HEK293 (cell line): ENCODE measurements around the gene LIN9.

Experiments used
- CTCF ChIA-PET: fragments of 350-600 bp; formaldehyde crosslinking; extraction: SDS; loops from one replicate; lab custom pipeline; 2021; ENCODE audit warnings: antibody characterized with exemption; lab: Yijun Ruan, JAX
- POLR2A ChIA-PET: fragments of 300-600 bp; formaldehyde crosslinking; extraction: SDS; loops from one replicate; lab custom pipeline; 2020; ENCODE audit warnings: antibody characterized with exemption, inconsistent platforms; lab: Yijun Ruan, JAX
- H3K27ac ChIP-seq: fragments of 200-500 bp; sonication (Bioruptor generic); 2 replicates; pipeline ENCODE4 v1.5.1; 2014; ENCODE audit warnings: low read depth, low read length, control low read depth, inconsistent platforms; ENCODE audit errors: extremely low read depth
- H3K36me3 ChIP-seq, 2 experiments: fragments of 200-500 bp in 1 of 2; sonication (Bioruptor generic) in 1 of 2; 1 replicate in 1 of 2; 2 replicates in 1 of 2; pipeline ENCODE4 v1.5.1; 2014 to 2017; ENCODE audit warnings: inconsistent platforms in 2 of 2, low read length in 2 of 2; ENCODE audit not compliant: control insufficient read depth in 2 of 2, insufficient read depth in 1 of 2
- H3K4me1 ChIP-seq: fragments of 200-500 bp; sonication (Bioruptor generic); 2 replicates; pipeline ENCODE4 v1.5.1; 2014; ENCODE audit warnings: mild to moderate bottlenecking, low read length, inconsistent platforms; ENCODE audit not compliant: control insufficient read depth, insufficient read depth
- H3K4me3 ChIP-seq: 2 replicates; pipeline ENCODE4 v1.5.1; 2011; ENCODE audit warnings: low read depth, mild to moderate bottlenecking, control low read depth, low read length, moderate library complexity
- H3K9me3 ChIP-seq: fragments of 200-500 bp; sonication (Bioruptor generic); 2 replicates; pipeline ENCODE4 v1.5.1; 2014; ENCODE audit warnings: low read depth, low read length, inconsistent platforms; ENCODE audit not compliant: control insufficient read depth, insufficient read depth
- KLF10 ChIP-seq: fragments of 450-650 bp; IDR thresholded peaks from 2 replicates; pipeline ENCODE4 v1.5.1; 2018; ENCODE audit warnings: missing biosample characterization, mild to moderate bottlenecking, missing genetic modification characterization
- KLF8 ChIP-seq: fragments of 450-650 bp; formaldehyde crosslinking; IDR thresholded peaks from 2 replicates; pipeline ENCODE4 v1.5.1; 2016; ENCODE audit warnings: missing biosample characterization, missing genetic modification characterization
- ZBTB48 ChIP-seq: fragments of 450-650 bp; formaldehyde crosslinking; IDR thresholded peaks from 2 replicates; pipeline ENCODE4 v1.5.1; 2016; ENCODE audit warnings: missing biosample characterization, missing genetic modification characterization
- ZBTB7A ChIP-seq: fragments of 450-650 bp; formaldehyde crosslinking; IDR thresholded peaks from 2 replicates; pipeline ENCODE4 v1.5.1; 2016; ENCODE audit warnings: low read depth, missing biosample characterization, missing genetic modification characterization
- ZNF132 ChIP-seq: fragments of 450-650 bp; formaldehyde crosslinking; IDR thresholded peaks from 2 replicates; pipeline ENCODE4 v1.5.1; 2017; ENCODE audit warnings: missing biosample characterization, missing genetic modification characterization, borderline replicate concordance
- ZNF133 ChIP-seq: fragments of 450-650 bp; formaldehyde crosslinking; IDR thresholded peaks from 2 replicates; pipeline ENCODE4 v1.5.1; 2016; ENCODE audit warnings: missing biosample characterization, missing genetic modification characterization
- ZNF202 ChIP-seq: fragments of 450-650 bp; formaldehyde crosslinking; IDR thresholded peaks from 2 replicates; pipeline ENCODE4 v1.5.1; 2016; ENCODE audit warnings: missing biosample characterization, missing genetic modification characterization, borderline replicate concordance
- ZNF335 ChIP-seq: fragments of 450-650 bp; formaldehyde crosslinking; conservative IDR thresholded peaks from 2 replicates; pipeline ENCODE4 v1.5.1; 2016; ENCODE audit warnings: missing biosample characterization, missing genetic modification characterization
- ZNF48 ChIP-seq: fragments of 450-650 bp; formaldehyde crosslinking; IDR thresholded peaks from 2 replicates; pipeline ENCODE4 v1.5.1; 2016; ENCODE audit warnings: missing biosample characterization, missing genetic modification characterization
- ZNF544 ChIP-seq: fragments of 450-650 bp; formaldehyde crosslinking; IDR thresholded peaks from 2 replicates; pipeline ENCODE4 v1.5.0; 2017; ENCODE audit warnings: missing biosample characterization, missing genetic modification characterization
- ZNF600 ChIP-seq: fragments of 450-650 bp; formaldehyde crosslinking; IDR thresholded peaks from 2 replicates; pipeline ENCODE4 v1.5.1; 2016; ENCODE audit warnings: missing biosample characterization, missing genetic modification characterization
- ZNF621 ChIP-seq: fragments of 450-650 bp; formaldehyde crosslinking; IDR thresholded peaks from 2 replicates; pipeline ENCODE4 v1.5.1; 2017; ENCODE audit warnings: missing biosample characterization, missing genetic modification characterization
- ZNF792 ChIP-seq: fragments of 450-650 bp; formaldehyde crosslinking; IDR thresholded peaks from 2 replicates; pipeline ENCODE4 v1.5.1; 2016; ENCODE audit warnings: missing biosample characterization, missing genetic modification characterization
- TF ChIP-seq, protein P1 (sequence below): fragments of 450-650 bp; formaldehyde crosslinking; IDR thresholded peaks from 2 replicates; pipeline ENCODE4 v1.5.1; 2017; ENCODE audit warnings: missing biosample characterization, missing genetic modification characterization
- TF ChIP-seq, protein P2 (sequence below): fragments of 450-650 bp; formaldehyde crosslinking; IDR thresholded peaks from 2 replicates; pipeline ENCODE4 v1.5.1; 2016; ENCODE audit warnings: missing biosample characterization, missing genetic modification characterization
- TF ChIP-seq, protein P3 (sequence below): fragments of 450-650 bp; formaldehyde crosslinking; optimal IDR thresholded peaks from 2 replicates; pipeline ENCODE3; 2016; ENCODE audit warnings: missing biosample characterization, mild to moderate bottlenecking, missing genetic modification characterization
- TF ChIP-seq, protein P4 (sequence below): fragments of 450-650 bp; formaldehyde crosslinking; IDR thresholded peaks from 2 replicates; pipeline ENCODE4 v1.5.1; 2017; ENCODE audit warnings: missing biosample characterization, missing genetic modification characterization
- TF ChIP-seq, protein P5 (sequence below): IDR thresholded peaks from 2 replicates; pipeline ENCODE4 v1.6.1; 2011; ENCODE audit warnings: mild to moderate bottlenecking, low read depth, low read length, borderline replicate concordance

The LIN9 gene

DNA sequence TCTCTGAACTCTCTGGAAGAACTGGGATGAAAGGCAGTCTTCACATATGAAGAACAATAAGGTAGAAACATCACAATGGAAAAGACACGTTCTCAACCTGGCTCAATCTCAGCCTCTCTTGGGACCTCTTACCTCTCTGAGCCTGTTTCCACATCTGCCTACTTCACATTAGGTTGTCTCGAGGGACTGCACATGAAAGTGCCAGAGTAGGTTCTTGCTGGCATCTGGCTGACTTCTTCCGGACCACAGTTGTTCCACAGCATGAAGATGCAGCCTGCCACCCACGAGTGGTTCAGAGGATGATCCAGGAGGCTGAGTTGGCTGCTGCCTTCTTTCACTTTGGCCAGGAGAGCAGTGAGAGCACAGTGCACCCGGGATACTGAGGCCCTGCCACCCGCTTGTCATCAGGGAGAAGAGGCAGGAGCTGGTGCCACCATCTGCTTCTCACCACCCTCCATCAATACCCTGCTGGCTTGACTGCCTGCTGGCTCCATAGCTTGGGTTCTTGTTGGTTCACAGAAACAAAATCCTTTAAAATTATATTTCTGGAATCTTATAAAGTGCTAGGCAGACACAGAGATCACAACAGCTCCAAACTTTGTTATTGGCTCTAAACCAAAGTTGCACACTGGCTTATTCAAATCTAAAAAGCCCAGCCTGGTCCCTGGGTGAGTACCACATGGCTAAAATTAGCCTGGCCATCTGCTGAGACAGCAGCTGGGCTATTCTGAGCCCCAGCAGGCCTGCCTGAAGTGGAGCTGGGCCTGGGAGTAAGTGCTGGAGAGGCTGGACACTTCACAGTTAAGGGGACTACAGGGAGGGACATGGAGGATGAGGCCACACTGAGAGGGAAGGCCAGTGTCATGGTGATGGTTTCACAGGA, 46.9 kb upstream of the LIN9 start:
- no peak overlapping the region for H3K4me3 ChIP-seq
- no peak overlapping the region for H3K27ac ChIP-seq
- H3K4me1 ChIP-seq = no peaks in the 10 kb centered on the region
- H3K36me3 ChIP-seq = peaks cover 18 to 57% of the 10 kb centered on the region in 2 experiments
- POLR2A ChIA-PET = no interaction called here
- CTCF ChIA-PET = interaction anchor here (1.2 kb wide), 1 partner anchor 24 kb away, joined by 3 read pairs; no protein-coding TSS in a partner anchor
- no peaks in the 10 kb centered on the region for H3K9me3 ChIP-seq
- TF ChIP-seq ZNF202 (tag by site-specific recombination) = no peak
- peak; percentile 71 for TF ChIP-seq ZNF600 (tag by site-specific recombination)
- TF ChIP-seq ZBTB48 = no peak
- TF ChIP-seq, protein P1, sequence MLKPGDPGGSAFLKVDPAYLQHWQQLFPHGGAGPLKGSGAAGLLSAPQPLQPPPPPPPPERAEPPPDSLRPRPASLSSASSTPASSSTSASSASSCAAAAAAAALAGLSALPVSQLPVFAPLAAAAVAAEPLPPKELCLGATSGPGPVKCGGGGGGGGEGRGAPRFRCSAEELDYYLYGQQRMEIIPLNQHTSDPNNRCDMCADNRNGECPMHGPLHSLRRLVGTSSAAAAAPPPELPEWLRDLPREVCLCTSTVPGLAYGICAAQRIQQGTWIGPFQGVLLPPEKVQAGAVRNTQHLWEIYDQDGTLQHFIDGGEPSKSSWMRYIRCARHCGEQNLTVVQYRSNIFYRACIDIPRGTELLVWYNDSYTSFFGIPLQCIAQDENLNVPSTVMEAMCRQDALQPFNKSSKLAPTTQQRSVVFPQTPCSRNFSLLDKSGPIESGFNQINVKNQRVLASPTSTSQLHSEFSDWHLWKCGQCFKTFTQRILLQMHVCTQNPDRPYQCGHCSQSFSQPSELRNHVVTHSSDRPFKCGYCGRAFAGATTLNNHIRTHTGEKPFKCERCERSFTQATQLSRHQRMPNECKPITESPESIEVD (tag by site-specific recombination) = no peak
- TF ChIP-seq ZNF621 (tag by site-specific recombination) = no peak

DNA sequence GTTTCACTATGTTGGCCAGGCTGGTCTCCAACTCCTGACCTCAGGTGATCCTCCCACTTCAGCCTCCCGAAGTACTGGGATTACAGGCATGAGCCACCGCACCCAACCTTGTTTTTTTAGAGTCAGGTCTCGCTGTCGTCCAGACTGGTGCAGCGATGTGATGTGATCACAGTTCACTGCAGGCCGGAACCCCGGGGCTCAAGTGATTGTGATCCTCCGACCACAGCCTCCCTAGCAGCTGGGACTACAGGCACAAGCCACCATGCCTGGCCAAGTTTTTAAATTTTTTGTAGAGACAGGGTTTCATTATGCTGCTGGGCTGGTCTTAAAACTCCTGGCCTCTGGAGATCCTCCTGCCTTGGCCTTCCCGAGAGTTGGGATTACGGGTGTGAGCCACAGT, 46.1 kb upstream of the LIN9 start:
- no peaks in the 10 kb centered on the region for H3K9me3 ChIP-seq
- no peak overlapping the region for H3K27ac ChIP-seq
- POLR2A ChIA-PET = no interaction called here
- no peaks in the 10 kb centered on the region; the same call in 1 of the 2 replicates for H3K4me1 ChIP-seq
- CTCF ChIA-PET = interaction anchor here (1.2 kb wide), 1 partner anchor 23 kb away, joined by 3 read pairs; no protein-coding TSS in a partner anchor
- H3K36me3 ChIP-seq = peaks cover 9 to 49% of the 10 kb centered on the region in 2 experiments
- TF ChIP-seq ZNF48 = no peak
- TF ChIP-seq KLF8 (tag by site-specific recombination) = no peak
- TF ChIP-seq, protein P2, sequence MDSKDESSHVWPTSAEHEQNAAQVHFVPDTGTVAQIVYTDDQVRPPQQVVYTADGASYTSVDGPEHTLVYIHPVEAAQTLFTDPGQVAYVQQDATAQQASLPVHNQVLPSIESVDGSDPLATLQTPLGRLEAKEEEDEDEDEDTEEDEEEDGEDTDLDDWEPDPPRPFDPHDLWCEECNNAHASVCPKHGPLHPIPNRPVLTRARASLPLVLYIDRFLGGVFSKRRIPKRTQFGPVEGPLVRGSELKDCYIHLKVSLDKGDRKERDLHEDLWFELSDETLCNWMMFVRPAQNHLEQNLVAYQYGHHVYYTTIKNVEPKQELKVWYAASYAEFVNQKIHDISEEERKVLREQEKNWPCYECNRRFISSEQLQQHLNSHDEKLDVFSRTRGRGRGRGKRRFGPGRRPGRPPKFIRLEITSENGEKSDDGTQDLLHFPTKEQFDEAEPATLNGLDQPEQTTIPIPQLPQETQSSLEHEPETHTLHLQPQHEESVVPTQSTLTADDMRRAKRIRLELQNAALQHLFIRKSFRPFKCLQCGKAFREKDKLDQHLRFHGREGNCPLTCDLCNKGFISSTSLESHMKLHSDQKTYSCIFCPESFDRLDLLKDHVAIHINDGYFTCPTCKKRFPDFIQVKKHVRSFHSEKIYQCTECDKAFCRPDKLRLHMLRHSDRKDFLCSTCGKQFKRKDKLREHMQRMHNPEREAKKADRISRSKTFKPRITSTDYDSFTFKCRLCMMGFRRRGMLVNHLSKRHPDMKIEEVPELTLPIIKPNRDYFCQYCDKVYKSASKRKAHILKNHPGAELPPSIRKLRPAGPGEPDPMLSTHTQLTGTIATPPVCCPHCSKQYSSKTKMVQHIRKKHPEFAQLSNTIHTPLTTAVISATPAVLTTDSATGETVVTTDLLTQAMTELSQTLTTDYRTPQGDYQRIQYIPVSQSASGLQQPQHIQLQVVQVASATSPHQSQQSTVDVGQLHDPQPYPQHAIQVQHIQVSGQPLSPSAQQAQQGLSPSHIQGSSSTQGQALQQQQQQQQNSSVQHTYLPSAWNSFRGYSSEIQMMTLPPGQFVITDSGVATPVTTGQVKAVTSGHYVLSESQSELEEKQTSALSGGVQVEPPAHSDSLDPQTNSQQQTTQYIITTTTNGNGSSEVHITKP = no peak
- TF ChIP-seq, protein P3, sequence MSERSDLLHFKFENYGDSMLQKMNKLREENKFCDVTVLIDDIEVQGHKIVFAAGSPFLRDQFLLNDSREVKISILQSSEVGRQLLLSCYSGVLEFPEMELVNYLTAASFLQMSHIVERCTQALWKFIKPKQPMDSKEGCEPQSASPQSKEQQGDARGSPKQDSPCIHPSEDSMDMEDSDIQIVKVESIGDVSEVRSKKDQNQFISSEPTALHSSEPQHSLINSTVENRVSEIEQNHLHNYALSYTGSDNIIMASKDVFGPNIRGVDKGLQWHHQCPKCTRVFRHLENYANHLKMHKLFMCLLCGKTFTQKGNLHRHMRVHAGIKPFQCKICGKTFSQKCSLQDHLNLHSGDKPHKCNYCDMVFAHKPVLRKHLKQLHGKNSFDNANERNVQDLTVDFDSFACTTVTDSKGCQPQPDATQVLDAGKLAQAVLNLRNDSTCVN (tag by site-specific recombination) = no peak
- H3K4me3 ChIP-seq = no peak overlapping the region

DNA sequence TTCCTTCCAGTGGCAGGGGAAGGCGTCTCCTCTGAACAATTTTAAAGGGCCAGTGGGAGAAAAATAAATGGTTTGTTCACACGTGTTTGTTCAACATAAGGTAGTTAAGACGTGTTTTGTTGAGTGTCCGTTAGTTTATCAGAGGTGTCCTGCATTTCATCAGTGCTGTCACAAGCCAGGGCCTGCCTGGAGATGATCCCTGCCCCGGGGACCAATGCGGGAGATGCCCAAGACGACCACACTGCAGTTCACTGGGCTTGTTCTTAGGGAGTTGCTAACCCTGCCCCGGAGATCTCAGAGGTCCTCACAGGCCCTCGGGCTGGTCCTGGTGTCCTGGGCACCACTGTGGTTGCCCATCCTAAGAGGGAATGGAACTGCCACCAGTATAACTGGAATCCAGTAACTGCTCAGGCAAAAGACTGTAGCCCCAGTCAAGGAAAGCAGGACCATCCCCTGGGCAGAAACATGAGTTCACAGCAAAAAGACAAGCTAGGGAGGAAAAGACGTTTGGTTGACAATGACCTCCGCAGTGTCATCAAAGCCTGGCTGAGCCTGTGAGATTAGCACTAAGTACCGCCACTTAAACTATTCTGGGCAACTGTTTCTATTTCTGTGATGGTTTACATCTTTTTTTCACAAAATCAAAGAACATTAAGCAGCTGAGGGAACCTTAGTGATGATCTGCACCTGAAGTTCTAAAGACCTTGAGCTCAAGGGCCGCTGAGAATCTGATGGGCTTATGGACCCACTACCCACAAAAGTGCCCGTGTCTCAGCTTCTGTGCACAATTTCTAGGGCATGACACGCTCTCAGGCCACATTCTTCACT, 44.9 kb upstream of the LIN9 start:
- POLR2A ChIA-PET = interaction anchor here (0.7 to 0.8 kb wide), 2 partner anchors 9 to 228 kb away, joined by 3 read pairs; no protein-coding TSS in a partner anchor
- TF ChIP-seq ZNF132 (tag by site-specific recombination) (no peak), ZNF544 (no peak), ZNF792 (tag by site-specific recombination) (no peak), ZBTB7A (tag by site-specific recombination) (no peak), ZNF133 (tag by site-specific recombination) (no peak), ZNF335 (tag by site-specific recombination) (peak; percentile 61), KLF10 (tag by site-specific recombination) (no peak)
- TF ChIP-seq, protein P4, sequence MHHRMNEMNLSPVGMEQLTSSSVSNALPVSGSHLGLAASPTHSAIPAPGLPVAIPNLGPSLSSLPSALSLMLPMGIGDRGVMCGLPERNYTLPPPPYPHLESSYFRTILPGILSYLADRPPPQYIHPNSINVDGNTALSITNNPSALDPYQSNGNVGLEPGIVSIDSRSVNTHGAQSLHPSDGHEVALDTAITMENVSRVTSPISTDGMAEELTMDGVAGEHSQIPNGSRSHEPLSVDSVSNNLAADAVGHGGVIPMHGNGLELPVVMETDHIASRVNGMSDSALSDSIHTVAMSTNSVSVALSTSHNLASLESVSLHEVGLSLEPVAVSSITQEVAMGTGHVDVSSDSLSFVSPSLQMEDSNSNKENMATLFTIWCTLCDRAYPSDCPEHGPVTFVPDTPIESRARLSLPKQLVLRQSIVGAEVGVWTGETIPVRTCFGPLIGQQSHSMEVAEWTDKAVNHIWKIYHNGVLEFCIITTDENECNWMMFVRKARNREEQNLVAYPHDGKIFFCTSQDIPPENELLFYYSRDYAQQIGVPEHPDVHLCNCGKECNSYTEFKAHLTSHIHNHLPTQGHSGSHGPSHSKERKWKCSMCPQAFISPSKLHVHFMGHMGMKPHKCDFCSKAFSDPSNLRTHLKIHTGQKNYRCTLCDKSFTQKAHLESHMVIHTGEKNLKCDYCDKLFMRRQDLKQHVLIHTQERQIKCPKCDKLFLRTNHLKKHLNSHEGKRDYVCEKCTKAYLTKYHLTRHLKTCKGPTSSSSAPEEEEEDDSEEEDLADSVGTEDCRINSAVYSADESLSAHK (tag by site-specific recombination) = no peak
- TF ChIP-seq, protein P5, sequence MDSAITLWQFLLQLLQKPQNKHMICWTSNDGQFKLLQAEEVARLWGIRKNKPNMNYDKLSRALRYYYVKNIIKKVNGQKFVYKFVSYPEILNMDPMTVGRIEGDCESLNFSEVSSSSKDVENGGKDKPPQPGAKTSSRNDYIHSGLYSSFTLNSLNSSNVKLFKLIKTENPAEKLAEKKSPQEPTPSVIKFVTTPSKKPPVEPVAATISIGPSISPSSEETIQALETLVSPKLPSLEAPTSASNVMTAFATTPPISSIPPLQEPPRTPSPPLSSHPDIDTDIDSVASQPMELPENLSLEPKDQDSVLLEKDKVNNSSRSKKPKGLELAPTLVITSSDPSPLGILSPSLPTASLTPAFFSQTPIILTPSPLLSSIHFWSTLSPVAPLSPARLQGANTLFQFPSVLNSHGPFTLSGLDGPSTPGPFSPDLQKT = no peak
- no peaks in the 10 kb centered on the region; the same call in 1 of the 2 replicates for H3K4me1 ChIP-seq

More for the DNA sequence above, 44.9 kb upstream of the LIN9 start:
- Histone ChIP-seq H3K27ac (no peak overlapping the region), H3K9me3 (no peaks in the 10 kb centered on the region), H3K36me3 (peaks cover 0 to 37% of the 10 kb centered on the region in 2 experiments), H3K4me3 (no peak overlapping the region)
- CTCF ChIA-PET = interaction anchor here (0.6 to 1.3 kb wide), 3 partner anchors 21 to 981 kb away, joined by 3 to 4 read pairs (median 3); no protein-coding TSS in a partner anchor
